Measurements from ENCODE around the gene ACOT11. TPM values are rescaled to one million over a fixed set of nuclear protein-coding genes. Genes with fewer than 3 reads are reported as not detected.
"Not testable (repeated sequence)": the region's sequence is repeated elsewhere in the genome, so short reads cannot be mapped to it uniquely, and the experiment has no call there.

ACOT11 gene
- 1 to 10 TPM; 1.4 to 1.5 TPM for total RNA-seq

DNA sequence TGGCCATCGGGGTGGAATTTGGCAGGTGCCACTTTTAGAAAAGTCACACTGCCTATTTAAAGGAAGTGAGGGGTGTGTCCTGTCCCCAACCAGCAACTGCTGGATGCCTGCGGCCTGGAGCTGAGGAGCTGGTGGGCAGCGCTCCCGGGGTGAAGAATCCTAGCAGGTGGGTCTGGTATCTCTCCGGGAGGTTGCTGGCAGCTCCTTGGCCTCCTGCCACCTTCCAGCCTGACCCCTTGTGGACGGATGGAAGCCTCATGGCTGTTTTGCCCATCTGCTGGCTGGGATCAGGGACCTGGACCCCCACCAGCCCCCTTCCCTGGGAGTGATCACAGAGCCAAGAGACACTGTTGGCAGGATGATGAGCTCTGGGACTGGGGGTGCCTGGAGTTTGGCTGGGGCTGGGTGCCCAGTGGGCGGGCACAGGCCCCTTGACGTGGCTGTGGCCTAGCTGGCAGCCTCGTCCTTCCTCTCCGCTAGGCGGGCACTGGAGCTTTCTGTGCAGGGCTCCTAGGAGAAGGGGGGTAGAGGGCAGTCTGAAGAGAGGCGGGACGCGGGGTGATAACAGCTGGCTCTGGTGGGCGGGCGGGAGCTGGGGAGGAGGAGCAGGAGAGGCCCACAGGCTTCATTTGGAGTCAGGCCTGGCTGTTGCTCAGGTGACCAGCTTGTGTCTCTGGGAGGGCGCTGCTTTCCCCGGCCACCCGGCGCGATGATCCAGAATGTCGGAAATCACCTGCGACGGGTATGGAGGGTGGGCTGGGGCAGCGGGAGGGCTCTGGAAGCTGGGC is at the start of gene ACOT11:
TSS of gene ACOT11 (plus strand) at position 628 of the 788 bp plus-strand sequence. CDS start at position 710, 82 bp downstream.
- H3K9me3 Mint-ChIP-seq, result no peaks in the 10 kb centered on the region
- no peak within 1 kb of the TSS for H3K27ac Mint-ChIP-seq
- no peak for ATAC-seq (replicated peaks in 1 of 2)
- H3K4me1 Mint-ChIP-seq (ENCODE audit: low read depth), result peaks cover 9% of the 10 kb centered on the region
- H3K4me3 Mint-ChIP-seq, result no peak within 1 kb of the TSS
- no peaks in the 10 kb centered on the region for H3K36me3 Mint-ChIP-seq (ENCODE audit: insufficient read depth in 2 of 2)
- H3K27me3 Mint-ChIP-seq (ENCODE audit: low read depth), result no peaks in the 10 kb centered on the region
- DNase-seq, result no peak

DNA sequence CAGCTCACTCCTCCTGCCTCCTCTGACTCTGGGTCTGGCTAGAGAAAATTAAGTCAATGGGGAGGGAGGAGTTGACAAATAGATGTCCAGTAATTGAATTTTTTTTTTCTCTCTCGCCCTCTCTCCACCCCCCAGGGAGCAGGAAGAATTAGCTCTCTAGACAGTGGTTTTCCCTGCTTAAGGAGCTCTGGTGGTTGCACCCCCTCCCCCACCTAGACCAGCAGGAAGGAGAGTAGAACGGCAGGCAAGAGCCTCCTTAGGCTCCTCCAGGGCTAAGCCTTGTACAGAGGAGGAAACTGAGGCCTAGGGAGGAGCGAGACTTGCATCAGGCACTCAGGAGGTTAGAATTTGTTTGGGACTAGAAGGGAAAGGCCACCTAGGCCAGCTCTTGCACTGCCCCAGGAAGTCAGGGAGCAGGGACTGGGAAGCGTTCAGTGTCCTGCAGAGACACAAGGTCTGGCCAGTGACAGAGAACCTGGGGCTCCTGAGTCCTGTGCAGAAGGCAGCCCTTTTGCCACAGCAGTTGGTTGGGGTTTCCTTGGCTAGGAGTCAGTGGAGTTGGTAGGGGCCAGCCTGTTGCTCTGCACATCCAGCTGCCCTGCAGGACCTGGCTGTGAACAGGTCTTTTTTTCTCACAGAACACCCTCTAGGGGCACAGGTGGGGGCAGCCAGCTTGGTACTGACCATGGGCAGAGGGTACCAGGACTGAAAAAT is 49.5 kb upstream of the ACOT11 start:
- H3K9me3 Mint-ChIP-seq, result no peaks in the 10 kb centered on the region
- ATAC-seq (replicated peaks in 1 of 2) (no peak), DNase-seq (no peak)
- H3K27ac Mint-ChIP-seq, result no peak overlapping the region
- H3K4me3 Mint-ChIP-seq, result peak overlapping the region; percentile 64 to 80
- H3K27me3 Mint-ChIP-seq (ENCODE audit: low read depth), result peaks cover 40% of the 10 kb centered on the region
- H3K36me3 Mint-ChIP-seq (ENCODE audit: insufficient read depth in 2 of 2), result no peaks in the 10 kb centered on the region
- H3K4me1 Mint-ChIP-seq (ENCODE audit: low read depth), result peaks cover 7% of the 10 kb centered on the region

DNA sequence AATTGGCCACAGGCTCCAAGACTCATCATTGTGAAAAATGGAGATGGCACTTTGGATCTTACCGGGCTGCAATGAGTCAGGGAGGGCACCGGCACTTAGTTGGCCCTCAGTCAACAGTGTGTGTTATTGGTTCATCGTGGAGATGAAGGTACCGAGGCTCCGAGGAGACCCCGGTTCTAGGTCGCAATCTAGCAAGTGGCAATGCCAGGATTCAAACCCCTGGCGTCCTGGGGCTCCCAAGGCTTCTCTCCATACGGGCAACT is 49.0 kb upstream of the ACOT11 start:
- H3K4me3 Mint-ChIP-seq, result peak overlapping the region; percentile 64 to 80
- peaks cover 7% of the 10 kb centered on the region for H3K4me1 Mint-ChIP-seq (ENCODE audit: low read depth)
- DNase-seq, result no peak
- H3K27ac Mint-ChIP-seq, result no peak overlapping the region
- no peaks in the 10 kb centered on the region for H3K36me3 Mint-ChIP-seq (ENCODE audit: insufficient read depth in 2 of 2)
- H3K27me3 Mint-ChIP-seq (ENCODE audit: low read depth), result peaks cover 40% of the 10 kb centered on the region
- peak; percentile 52 to 59 for ATAC-seq (replicated peaks in 1 of 2)
- no peaks in the 10 kb centered on the region for H3K9me3 Mint-ChIP-seq

DNA sequence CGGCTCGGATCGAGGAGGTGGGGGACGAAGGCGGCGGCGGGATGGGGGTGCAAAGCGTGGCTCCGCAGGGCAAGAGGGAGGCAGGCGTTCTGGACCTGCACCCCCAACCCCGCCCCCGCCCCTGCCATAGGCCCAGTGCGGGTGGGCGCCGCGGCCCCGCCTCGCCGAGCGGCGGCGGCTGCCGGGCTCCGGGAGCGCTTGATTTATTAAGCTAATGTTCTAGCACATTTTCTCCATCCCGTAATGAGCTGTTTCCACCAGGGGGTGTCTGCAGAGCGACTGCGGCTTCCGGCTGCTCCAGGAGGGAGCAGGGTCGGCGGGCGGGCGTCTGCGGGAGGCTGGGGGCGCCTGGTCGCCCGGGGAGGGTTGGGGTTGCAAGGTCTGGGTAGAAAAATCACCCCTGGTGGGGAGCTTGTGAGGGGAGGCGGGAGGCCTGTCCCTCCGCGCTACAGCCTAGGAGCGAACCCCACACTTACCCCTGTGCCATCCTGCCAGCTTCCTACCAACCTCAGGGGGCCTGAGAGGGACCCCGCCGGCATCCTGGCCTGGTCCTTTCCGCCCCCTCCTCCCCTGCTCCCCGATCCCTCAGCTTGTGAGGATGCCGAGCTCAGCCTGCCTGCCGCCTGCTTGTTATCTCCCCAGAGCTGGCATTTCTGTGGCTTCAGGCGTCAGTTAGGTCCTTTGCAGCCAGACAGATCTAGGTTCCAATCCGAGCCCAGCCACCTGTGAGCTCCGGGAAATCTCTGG is 48.5 kb upstream of the ACOT11 start:
- ATAC-seq (replicated peaks in 1 of 2) (peak; percentile 73 to 77), DNase-seq (peak; percentile 38 to 39)
- Mint-ChIP-seq H3K4me3 (peak overlapping the region; percentile 64 to 80), H3K36me3 (ENCODE audit: insufficient read depth in 2 of 2) (no peaks in the 10 kb centered on the region), H3K9me3 (no peaks in the 10 kb centered on the region), H3K27me3 (ENCODE audit: low read depth) (peaks cover 40% of the 10 kb centered on the region), H3K4me1 (ENCODE audit: low read depth) (peaks cover 7% of the 10 kb centered on the region), H3K27ac (no peak overlapping the region)

DNA sequence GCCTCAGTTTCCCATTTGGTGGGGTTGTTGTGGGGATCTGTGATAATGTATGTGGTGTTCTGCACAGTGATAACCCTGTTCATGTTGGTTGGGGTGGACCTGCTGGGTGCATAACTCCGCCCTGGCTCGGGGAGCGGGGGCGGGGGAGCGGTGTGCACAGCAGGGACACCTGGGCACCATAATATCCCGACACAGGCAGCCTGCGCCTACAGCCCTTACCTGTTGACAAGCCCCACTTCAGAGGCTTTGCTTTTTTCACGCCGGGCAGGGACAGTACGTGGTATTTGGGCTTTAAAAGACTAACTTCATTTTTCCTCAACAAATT is 48.0 kb upstream of the ACOT11 start:
- Mint-ChIP-seq H3K27me3 (ENCODE audit: low read depth) (peaks cover 40% of the 10 kb centered on the region), H3K36me3 (ENCODE audit: insufficient read depth in 2 of 2) (no peaks in the 10 kb centered on the region), H3K4me1 (ENCODE audit: low read depth) (peaks cover 7% of the 10 kb centered on the region), H3K27ac (no peak overlapping the region), H3K4me3 (peak overlapping the region; percentile 38 to 71), H3K9me3 (no peaks in the 10 kb centered on the region)
- DNase-seq (no peak), ATAC-seq (replicated peaks in 1 of 2) (peak in 1 of 2 donors; percentile 6)

DNA sequence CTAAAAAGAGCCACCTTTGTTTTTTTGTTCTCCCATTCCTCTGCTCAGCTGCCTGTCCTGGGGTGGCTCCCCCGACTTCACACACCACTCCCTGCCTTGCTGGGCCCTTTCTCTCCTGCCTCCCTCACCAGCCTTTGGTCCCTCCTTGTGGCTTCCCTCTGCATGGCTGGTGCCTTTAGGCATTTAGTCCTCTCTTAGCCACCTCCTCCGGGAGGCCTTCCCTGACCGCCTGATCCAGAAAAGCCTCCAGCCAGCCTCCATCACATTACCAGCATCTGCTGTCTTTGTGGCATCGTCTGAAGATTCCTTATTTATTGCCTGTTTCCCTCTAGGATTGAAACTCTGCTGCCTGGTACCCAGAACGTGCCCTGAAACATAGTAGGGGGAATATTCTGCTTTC is 46.2 kb upstream of the ACOT11 start:
- H3K4me3 Mint-ChIP-seq, result no peak overlapping the region
- no peak overlapping the region for H3K27ac Mint-ChIP-seq
- peaks cover 15% of the 10 kb centered on the region for H3K4me1 Mint-ChIP-seq (ENCODE audit: low read depth)
- H3K27me3 Mint-ChIP-seq (ENCODE audit: low read depth), result peaks cover 35% of the 10 kb centered on the region
- ATAC-seq (replicated peaks in 1 of 2) (no peak), DNase-seq (no peak)
- H3K36me3 Mint-ChIP-seq (ENCODE audit: insufficient read depth in 2 of 2), result no peaks in the 10 kb centered on the region
- H3K9me3 Mint-ChIP-seq, result no peaks in the 10 kb centered on the region

DNA sequence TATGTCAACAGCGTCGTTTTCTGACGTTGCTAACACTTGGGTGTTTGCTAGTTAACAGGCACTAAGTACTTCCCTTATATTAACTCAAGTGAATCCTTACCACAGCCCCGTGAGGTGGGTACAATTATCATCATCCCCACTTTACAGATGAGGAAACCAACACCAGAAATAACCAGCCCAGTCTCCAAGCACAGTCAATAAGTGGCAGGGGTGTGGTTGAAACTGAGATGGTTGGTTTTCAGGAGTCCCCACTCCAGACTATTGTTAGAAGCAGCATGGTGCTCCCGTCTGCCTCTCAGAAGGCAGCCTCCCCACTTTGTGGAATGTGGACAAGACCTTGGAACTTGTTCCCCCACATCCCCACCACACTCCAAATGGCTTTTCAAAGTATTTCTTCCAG is 45.7 kb upstream of the ACOT11 start:
- Mint-ChIP-seq H3K27me3 (ENCODE audit: low read depth) (peaks cover 30% of the 10 kb centered on the region), H3K9me3 (no peaks in the 10 kb centered on the region), H3K4me3 (no peak overlapping the region), H3K36me3 (ENCODE audit: insufficient read depth in 2 of 2) (no peaks in the 10 kb centered on the region), H3K27ac (no peak overlapping the region), H3K4me1 (ENCODE audit: low read depth) (peaks cover 16% of the 10 kb centered on the region)
- ATAC-seq (replicated peaks in 1 of 2) (no peak), DNase-seq (no peak)

DNA sequence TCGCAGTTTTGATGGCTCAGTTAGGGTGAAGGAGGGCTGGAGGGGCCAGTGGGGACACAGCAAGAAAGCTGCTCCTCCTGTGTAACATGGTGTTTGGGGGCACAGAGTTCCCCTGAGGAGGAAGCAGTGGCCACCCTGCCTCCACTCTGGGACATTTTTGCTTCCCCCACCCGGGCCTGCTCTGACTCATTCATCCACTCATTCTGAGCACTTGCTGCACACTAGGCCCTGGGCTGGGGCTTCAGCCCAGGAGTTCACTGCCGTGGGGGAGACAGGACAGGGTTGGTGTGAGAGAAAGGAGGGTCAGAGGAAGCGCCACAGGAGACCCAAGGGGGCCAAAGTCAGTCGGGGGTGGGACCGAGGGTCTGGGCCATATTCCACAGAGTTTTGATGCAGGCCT is 41.4 kb upstream of the ACOT11 start:
- Mint-ChIP-seq H3K36me3 (ENCODE audit: insufficient read depth in 2 of 2) (no peaks in the 10 kb centered on the region), H3K27me3 (ENCODE audit: low read depth) (peaks cover 11% of the 10 kb centered on the region), H3K4me1 (ENCODE audit: low read depth) (peaks cover 9% of the 10 kb centered on the region), H3K9me3 (no peaks in the 10 kb centered on the region), H3K27ac (no peak overlapping the region), H3K4me3 (no peak overlapping the region)
- ATAC-seq (replicated peaks in 1 of 2) (peak; percentile 31 to 62), DNase-seq (no peak)

DNA sequence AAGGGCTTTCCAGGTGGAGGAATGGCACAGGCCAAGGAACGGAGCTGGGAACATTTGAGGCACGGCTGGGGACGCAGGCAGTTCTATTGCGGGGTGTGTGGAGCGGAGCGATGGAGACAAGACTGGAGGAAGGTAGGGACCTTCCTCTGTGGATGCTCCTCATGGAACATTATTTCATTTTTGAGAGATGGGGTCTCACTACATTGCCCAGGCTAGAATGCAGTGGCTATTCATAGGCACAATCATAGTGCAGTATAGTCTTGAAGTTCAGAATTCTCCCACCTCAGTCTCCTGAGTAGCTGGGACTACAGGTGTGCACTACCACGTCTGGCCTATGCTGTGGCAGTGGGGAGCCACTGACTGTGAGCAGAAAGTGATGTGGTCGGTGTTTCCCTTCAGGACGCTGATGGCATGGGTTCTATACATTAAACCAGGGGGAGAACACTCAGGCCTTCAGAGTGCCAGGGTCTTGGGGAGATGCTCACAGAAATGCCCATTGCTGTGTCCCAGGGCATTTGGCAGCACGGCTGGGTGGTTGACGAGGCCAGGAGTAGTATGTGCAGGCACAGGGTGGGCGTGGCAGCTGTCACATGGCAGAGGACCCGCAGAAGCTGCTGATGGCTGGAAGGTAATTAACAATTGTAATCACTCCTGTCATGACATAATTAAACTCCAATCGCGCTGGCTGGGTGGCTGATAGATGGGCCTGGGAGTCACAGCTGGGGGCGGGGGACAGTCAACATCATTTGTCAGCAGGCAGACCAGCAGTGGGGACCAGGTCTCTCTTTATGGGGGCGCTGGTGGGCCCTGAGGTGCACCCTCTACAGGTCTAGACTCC is 40.8 kb upstream of the ACOT11 start:
- ATAC-seq (replicated peaks in 1 of 2), result no peak
- Mint-ChIP-seq H3K9me3 (no peaks in the 10 kb centered on the region), H3K27ac (no peak overlapping the region), H3K27me3 (ENCODE audit: low read depth) (peaks cover 5% of the 10 kb centered on the region), H3K36me3 (ENCODE audit: insufficient read depth in 2 of 2) (no peaks in the 10 kb centered on the region), H3K4me3 (no peak overlapping the region), H3K4me1 (ENCODE audit: low read depth) (peaks cover 9% of the 10 kb centered on the region)
- no peak for DNase-seq

DNA sequence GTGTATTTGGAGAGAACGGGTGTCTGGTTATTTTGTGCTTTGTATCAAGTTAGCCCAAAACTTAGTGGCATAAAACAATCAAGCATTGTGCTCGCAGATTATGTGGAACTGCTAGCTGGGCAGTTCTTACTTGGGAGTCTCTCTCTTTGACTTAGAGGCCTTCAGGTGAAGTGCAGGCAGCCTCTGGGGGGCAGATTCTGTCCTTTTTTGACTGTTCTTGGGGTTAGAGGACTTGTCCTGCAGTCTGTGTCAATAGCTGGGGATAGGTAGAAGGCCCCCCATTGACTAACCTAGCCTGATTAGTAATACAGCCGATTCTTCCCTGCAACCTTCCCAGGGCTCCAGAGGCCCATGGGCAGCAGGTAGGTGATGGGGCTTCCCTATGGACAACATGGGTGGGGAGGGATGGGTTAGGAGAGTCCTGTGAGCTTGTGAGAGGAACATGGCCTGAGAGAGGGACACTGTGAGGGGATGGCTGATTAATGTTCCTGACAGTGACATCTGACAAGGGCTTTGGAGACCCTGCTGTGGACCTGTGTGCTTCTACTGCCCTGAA is 37.2 kb upstream of the ACOT11 start:
- Mint-ChIP-seq H3K9me3 (no peaks in the 10 kb centered on the region), H3K4me3 (no peak overlapping the region), H3K4me1 (ENCODE audit: low read depth) (peaks cover 9% of the 10 kb centered on the region), H3K36me3 (ENCODE audit: insufficient read depth in 2 of 2) (no peaks in the 10 kb centered on the region), H3K27ac (no peak overlapping the region), H3K27me3 (ENCODE audit: low read depth) (no peaks in the 10 kb centered on the region)
- no peak for ATAC-seq (replicated peaks in 1 of 2)
- no peak for DNase-seq

DNA sequence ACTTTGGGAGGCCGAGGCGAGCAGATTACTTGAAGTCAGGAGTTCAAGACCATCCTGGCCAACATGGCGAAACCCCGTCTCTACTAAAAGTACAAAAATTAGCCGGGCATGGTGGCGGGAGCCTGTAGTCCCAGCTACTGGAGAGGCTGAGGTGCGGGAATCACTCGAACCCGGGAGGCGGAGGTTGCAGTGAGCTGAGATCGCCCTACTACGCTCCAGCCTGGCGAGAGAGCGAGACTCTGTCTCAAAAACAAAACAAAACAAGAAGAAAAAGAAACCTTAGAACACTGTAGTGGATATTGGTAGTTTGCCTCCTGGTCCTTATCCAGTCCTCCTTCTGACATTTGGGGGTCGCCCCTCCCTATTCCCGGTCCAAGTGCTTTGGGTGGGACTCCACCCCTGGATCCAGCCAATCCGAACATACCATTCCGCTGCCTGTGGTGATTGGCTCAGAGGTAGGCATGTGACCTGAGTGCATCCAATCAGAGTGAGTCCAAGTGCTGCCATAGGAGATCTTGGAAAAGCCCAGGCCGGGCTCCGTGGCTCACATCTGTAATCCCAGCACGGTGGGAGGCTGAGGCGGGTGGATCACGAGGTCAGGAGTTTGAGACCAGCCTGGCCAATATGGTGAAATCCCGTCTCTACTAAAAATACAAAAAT is 34.0 kb upstream of the ACOT11 start:
- not testable (repeated sequence) for H3K27ac Mint-ChIP-seq; H3K9me3 Mint-ChIP-seq; H3K36me3 Mint-ChIP-seq (ENCODE audit: insufficient read depth in 2 of 2); ATAC-seq (replicated peaks in 1 of 2); H3K27me3 Mint-ChIP-seq (ENCODE audit: low read depth); H3K4me1 Mint-ChIP-seq (ENCODE audit: low read depth); H3K4me3 Mint-ChIP-seq; DNase-seq

DNA sequence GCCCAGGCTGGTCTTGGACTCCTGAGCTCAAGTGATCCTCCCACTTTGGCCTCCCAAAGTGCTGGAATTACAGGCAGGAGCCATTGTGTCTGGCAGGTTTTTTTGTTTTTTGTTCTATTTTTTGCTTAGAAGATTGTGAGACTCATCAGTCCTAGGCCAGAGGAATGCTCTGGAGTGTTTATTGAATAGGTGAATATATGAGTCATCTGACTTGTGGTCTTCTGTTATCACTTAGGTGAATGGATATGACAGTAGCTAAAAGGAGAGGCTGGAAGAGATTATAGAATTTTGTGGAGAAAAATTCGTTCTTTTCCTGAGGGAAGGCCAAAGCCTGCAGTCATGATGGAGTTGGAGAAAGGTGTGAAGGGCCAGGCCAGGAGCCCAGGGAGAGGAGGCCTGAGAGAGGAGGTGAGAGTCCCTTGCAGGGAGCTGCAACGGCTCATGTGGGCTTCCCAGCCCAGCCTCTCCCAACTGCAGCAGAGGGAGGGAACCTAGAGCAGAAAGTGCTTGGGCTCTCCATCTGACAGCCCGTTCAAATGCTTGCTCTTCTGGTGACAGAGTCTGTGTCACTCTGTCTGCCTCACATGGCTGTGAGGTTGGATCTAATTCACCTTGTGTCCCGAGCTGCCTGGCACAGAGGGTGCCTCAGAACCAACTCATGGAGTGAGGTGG is 31.6 kb upstream of the ACOT11 start:
- DNase-seq (no peak), ATAC-seq (replicated peaks in 1 of 2) (no peak)
- Mint-ChIP-seq H3K4me3 (no peak overlapping the region), H3K4me1 (ENCODE audit: low read depth) (no peaks in the 10 kb centered on the region), H3K27ac (peak overlapping the region; percentile 7), H3K9me3 (no peaks in the 10 kb centered on the region), H3K27me3 (ENCODE audit: low read depth) (no peaks in the 10 kb centered on the region), H3K36me3 (ENCODE audit: insufficient read depth in 2 of 2) (no peaks in the 10 kb centered on the region)

All from activated T-cell treated with anti-CD3 and anti-CD28 coated beads, Interleukin-2, amount 50 U/mL, for 72 hours (primary cell).